Panc1 (cell line): Measurements from ENCODE around the gene RBM44.

Source experiments
- CTCF ChIP-seq: fragments of 450-650 bp; IDR thresholded peaks from 2 replicates; pipeline ENCODE4 v1.5.1; 2017; ENCODE audit warnings: mild to moderate bottlenecking
- POLR2AphosphoS5 ChIP-seq: IDR thresholded peaks from 2 replicates; pipeline ENCODE4 v1.6.1; 2012; ENCODE audit warnings: mild to moderate bottlenecking, low read depth, low read length, moderate library complexity
- SIN3A ChIP-seq: IDR thresholded peaks from 2 replicates; pipeline ENCODE4 v1.6.1; 2012; ENCODE audit warnings: low read depth, mild to moderate bottlenecking, low read length, moderate library complexity, borderline replicate concordance; ENCODE audit not compliant: insufficient read depth
- TCF7L2 ChIP-seq: IDR thresholded peaks from 2 replicates; pipeline ENCODE4 v1.6.1; 2011; ENCODE audit warnings: mild to moderate bottlenecking, low read depth, low read length, inconsistent platforms

- TF ChIP-seq CTCF (no peak), POLR2AphosphoS5 (no peak), TCF7L2 (no peak), SIN3A (no peak)
These were observed 465 bp downstream of the RBM44 start for GRCh38 chr2:237799060-237799428.
